Activated B cell treated with CpG ODN at 0.5 μM for 24 hours (primary cell): ENCODE results near the gene OSBPL3. TPM values are rescaled to one million over a fixed set of nuclear protein-coding genes. Genes with fewer than 3 reads are reported as not detected.

Experiments used
- ATAC-seq: fragments of 200-7000 bp; cut with Tn5 transposase; one replicate; pipeline ENCODE4 v1.10.0; 2021; ENCODE audit warnings: low read depth, mild to moderate bottlenecking, moderate library complexity
- CTCF ChIA-PET: fragments of 350-600 bp; sonication (Branson Sonifier 250); formaldehyde crosslinking; loops from one replicate; lab custom pipeline; 2021; ENCODE audit warnings: antibody characterized with exemption; lab: Charles Lee
- POLR2A ChIA-PET: fragments of 350-600 bp; sonication (Branson Sonifier 250); formaldehyde crosslinking; loops from one replicate; lab custom pipeline; 2021; ENCODE audit warnings: antibody characterized with exemption; lab: Charles Lee
- DNase-seq: peaks from one replicate; pipeline ENCODE4 v3.0.0; 2022
- H3K27ac Mint-ChIP-seq: one replicate; pipeline ENCODE4 v1.8.0; 2020; ENCODE audit warnings: mixed read lengths
- H3K27me3 Mint-ChIP-seq: one replicate; pipeline ENCODE4 v1.8.0; 2021; ENCODE audit warnings: mixed read lengths
- H3K36me3 Mint-ChIP-seq: one replicate; pipeline ENCODE4 v1.8.0; 2021; ENCODE audit warnings: low read depth, mixed read lengths
- H3K4me1 Mint-ChIP-seq: one replicate; pipeline ENCODE4 v1.8.0; 2021; ENCODE audit warnings: mixed read lengths
- H3K4me3 Mint-ChIP-seq: one replicate; pipeline ENCODE4 v1.8.0; 2020; ENCODE audit warnings: mild to moderate bottlenecking, mixed read lengths
- H3K9me3 Mint-ChIP-seq: one replicate; pipeline ENCODE4 v1.8.0; 2020; ENCODE audit warnings: mixed read lengths
- intact Hi-C: fragments of 100-400 bp; cut with micrococcal nuclease; formaldehyde crosslinking; loops from one replicate; pipeline ENCODE4 v1.15.1; 2024
- total RNA-seq: library from RNA; stranded (reverse); gene quantifications from 2 replicates; pipeline ENCODE4 v1.2.3, GENCODE V29; 2022
- TF ChIP-seq, protein P1 (sequence below): fragments of 200-600 bp; IDR thresholded peaks from one replicate; pipeline ENCODE4 v1.8.0; 2022; ENCODE audit warnings: antibody characterized with exemption, mild to moderate bottlenecking

Gene OSBPL3
- total RNA-seq, 1 donor from 2014 or later, result 33.3 TPM

DNA sequence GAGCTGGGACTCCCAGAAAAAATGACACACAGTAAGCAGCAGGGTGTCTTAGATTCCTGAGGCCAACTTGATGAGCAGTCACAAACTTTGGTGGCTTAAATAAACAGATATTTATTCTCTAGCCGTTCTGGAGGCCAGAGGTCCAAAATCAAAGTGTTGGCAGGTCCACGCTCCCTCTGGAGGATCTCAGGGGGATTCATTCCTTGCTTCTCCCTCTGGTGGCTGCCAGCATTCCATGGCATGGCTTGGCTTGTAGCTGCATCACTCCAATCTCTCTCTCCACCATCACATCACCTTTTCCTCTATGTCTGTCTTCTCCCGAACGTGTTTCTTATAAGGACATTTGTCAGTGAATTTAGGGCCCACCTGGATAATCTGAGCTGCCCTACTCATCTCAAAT, 98.4 kb downstream of the OSBPL3 start:
- CTCF ChIA-PET, result interaction anchor here (0.9 to 1.2 kb wide), 3 partner anchors 13 to 69 kb away, joined by 3 read pairs; no protein-coding TSS in a partner anchor
- DNase-seq (no peak), ATAC-seq (no peak)
- Mint-ChIP-seq H3K9me3 (no peaks in the 10 kb centered on the region), H3K27ac (no peak overlapping the region), H3K27me3 (no peaks in the 10 kb centered on the region), H3K4me3 (no peak overlapping the region), H3K4me1 (peaks cover 50% of the 10 kb centered on the region), H3K36me3 (peaks cover 9% of the 10 kb centered on the region)
- TF ChIP-seq, protein P1, sequence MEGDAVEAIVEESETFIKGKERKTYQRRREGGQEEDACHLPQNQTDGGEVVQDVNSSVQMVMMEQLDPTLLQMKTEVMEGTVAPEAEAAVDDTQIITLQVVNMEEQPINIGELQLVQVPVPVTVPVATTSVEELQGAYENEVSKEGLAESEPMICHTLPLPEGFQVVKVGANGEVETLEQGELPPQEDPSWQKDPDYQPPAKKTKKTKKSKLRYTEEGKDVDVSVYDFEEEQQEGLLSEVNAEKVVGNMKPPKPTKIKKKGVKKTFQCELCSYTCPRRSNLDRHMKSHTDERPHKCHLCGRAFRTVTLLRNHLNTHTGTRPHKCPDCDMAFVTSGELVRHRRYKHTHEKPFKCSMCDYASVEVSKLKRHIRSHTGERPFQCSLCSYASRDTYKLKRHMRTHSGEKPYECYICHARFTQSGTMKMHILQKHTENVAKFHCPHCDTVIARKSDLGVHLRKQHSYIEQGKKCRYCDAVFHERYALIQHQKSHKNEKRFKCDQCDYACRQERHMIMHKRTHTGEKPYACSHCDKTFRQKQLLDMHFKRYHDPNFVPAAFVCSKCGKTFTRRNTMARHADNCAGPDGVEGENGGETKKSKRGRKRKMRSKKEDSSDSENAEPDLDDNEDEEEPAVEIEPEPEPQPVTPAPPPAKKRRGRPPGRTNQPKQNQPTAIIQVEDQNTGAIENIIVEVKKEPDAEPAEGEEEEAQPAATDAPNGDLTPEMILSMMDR, result no peak
- POLR2A ChIA-PET, result no interaction called here
- intact Hi-C loops, result loop anchor here (2.0 kb wide), 1 partner anchor 15 kb away; no protein-coding TSS in a partner anchor

DNA sequence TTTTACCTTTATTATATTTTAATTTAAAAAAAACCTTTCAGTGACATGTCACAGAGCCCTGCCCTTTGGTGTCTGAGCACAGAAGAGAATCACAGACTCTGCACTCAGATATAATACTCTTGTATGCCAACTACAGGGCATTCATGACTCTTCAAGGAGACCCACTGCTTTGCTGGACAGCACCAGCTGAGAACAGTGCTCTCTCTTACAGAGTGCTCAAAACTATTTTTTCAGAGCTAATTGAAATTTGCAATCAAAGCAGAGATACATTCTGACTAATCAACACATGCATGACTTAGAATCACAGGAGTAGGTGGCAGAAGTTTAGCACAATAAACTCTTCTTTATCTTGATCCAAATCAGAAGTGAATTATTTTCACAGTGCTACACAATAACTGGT, 99.1 kb downstream of the OSBPL3 start:
- H3K27me3 Mint-ChIP-seq, result no peaks in the 10 kb centered on the region
- intact Hi-C loops, result no loop called here
- no peak for DNase-seq
- no peak overlapping the region for H3K27ac Mint-ChIP-seq
- ChIA-PET POLR2A (interaction anchor here (0.7 kb wide), 1 partner anchor 32 kb away, joined by 3 read pairs; no protein-coding TSS in a partner anchor), CTCF (interaction anchor here (0.9 to 1.2 kb wide), 3 partner anchors 13 to 69 kb away, joined by 3 read pairs; no protein-coding TSS in a partner anchor)
- TF ChIP-seq, protein P1, result no peak
- H3K4me3 Mint-ChIP-seq, result no peak overlapping the region
- H3K36me3 Mint-ChIP-seq, result peaks cover 5% of the 10 kb centered on the region
- H3K9me3 Mint-ChIP-seq, result no peaks in the 10 kb centered on the region
- no peak for ATAC-seq
- peaks cover 50% of the 10 kb centered on the region for H3K4me1 Mint-ChIP-seq

DNA sequence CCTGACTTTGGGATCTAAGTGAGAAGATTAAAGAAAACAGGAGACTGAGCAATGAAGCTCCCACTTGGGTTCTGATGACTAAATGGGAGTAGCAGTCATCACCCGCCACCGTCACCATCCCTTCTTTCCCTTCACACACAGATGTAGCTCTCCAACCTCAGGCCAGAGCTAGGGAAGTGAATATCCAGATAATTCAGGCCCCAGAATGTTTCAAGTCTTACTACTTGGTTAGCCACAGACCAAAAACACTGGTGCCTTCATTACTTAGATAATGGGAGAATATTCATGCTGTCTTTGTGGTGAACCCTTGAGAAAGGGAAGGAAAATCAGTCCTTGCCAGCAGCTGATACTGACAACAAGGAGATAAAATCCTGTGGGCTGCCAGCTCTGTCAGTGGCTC, 100.7 kb downstream of the OSBPL3 start:
- Mint-ChIP-seq H3K27ac (peak overlapping the region; percentile 26), H3K4me3 (no peak overlapping the region), H3K36me3 (no peaks in the 10 kb centered on the region), H3K9me3 (no peaks in the 10 kb centered on the region), H3K4me1 (peaks cover 46% of the 10 kb centered on the region), H3K27me3 (no peaks in the 10 kb centered on the region)
- ChIA-PET POLR2A (interaction anchor here (3.2 kb wide), 1 partner anchor 101 kb away, joined by 31 read pairs; the partner anchor contains the start of gene OSBPL3), CTCF (interaction anchor here (0.7 to 2.5 kb wide), 4 partner anchors 17 to 82 kb away, joined by 3 to 17 read pairs (median 6); no protein-coding TSS in a partner anchor)
- TF ChIP-seq, protein P1, result no peak
- no peak for ATAC-seq
- no peak for DNase-seq
- intact Hi-C loops, result loop anchor here (5.0 kb wide), 2 partner anchors 33 to 193 kb away; no protein-coding TSS in a partner anchor

DNA sequence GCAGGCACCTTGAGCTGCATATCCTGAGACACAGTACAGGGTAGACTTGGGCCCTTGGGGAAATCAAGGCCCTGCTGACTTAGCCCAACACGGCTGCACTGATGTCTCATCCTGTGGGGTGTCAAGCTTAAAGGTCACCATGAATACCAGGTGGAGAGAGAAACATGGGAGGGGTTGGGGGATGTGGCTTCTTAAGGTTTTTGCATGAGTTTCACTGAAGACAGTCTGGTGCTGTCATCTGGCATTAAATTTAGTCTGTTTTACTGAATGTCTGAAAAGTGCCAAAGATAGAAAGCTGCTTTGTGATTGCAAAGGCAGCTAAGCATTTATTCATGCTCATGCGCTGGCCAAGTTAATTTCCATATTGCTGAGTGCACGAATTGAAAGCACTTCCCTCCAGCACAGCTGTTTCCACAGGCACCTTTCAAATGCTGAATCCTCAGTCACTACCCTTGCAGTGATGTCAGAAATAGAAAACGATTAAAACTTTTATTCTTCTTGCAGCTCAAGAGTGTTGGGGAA, 102.1 kb downstream of the OSBPL3 start:
- POLR2A ChIA-PET, result interaction anchor here (0.5 to 3.2 kb wide), 11 partner anchors 18 to 247 kb away, joined by 3 to 31 read pairs (median 5); partner anchors contain the start of genes CYCS and OSBPL3
- no peaks in the 10 kb centered on the region for H3K36me3 Mint-ChIP-seq
- H3K9me3 Mint-ChIP-seq, result no peaks in the 10 kb centered on the region
- peaks cover 34% of the 10 kb centered on the region for H3K4me1 Mint-ChIP-seq
- intact Hi-C loops, result loop anchor here (1.0 to 5.0 kb wide), 5 partner anchors 34 to 194 kb away; partner anchors contain the start of gene OSBPL3
- DNase-seq, result no peak
- TF ChIP-seq, protein P1, result no peak
- CTCF ChIA-PET, result interaction anchor here (0.9 to 2.5 kb wide), 9 partner anchors 18 to 216 kb away, joined by 3 to 17 read pairs (median 5); partner anchors contain the start of gene OSBPL3
- H3K27me3 Mint-ChIP-seq, result no peaks in the 10 kb centered on the region
- ATAC-seq, result peak; percentile 90
- H3K4me3 Mint-ChIP-seq, result peak overlapping the region; percentile 64
- peak overlapping the region; percentile 83 for H3K27ac Mint-ChIP-seq

DNA sequence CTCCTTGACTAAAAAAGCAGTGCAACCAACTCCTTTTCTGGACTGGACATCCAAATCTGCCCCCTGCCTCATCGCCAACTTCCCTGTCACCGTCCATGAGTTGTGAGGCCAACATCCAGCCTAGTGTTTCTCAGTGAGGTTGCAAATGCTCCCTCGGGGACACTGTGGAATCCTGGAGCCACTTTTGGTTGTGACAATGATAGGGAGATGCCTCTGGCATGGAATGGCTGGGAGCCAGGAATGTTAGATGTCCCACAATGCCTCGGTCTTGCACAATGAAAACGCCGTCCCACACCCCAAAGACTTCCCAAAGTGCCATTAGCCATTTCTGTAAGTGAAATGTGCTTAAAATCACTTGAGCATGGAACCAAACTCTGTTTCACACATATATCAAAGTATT, 105.2 kb downstream of the OSBPL3 start:
- no peak for ATAC-seq
- TF ChIP-seq, protein P1, result no peak

More for the DNA sequence above, 105.2 kb downstream of the OSBPL3 start:
- peaks cover 44% of the 10 kb centered on the region for H3K4me1 Mint-ChIP-seq
- H3K27me3 Mint-ChIP-seq, result no peaks in the 10 kb centered on the region
- DNase-seq, result no peak
- intact Hi-C loops, result loop anchor here (5.0 kb wide), 2 partner anchors 38 to 198 kb away; no protein-coding TSS in a partner anchor
- no peak overlapping the region for H3K4me3 Mint-ChIP-seq
- H3K9me3 Mint-ChIP-seq, result no peaks in the 10 kb centered on the region
- peaks cover 13% of the 10 kb centered on the region for H3K36me3 Mint-ChIP-seq
- no peak overlapping the region for H3K27ac Mint-ChIP-seq
- ChIA-PET CTCF (no interaction called here), POLR2A (no interaction called here)
